Smooth muscle cell (in vitro differentiated cells): ENCODE data around the gene GRB10. TPM values are rescaled to one million over a fixed set of nuclear protein-coding genes. Genes with fewer than 3 reads are reported as not detected.

Experiments
- DNase-seq: peaks from one replicate; lab custom pipeline; 2025; ENCODE audit not compliant: unreplicated experiment; lab: John Stamatoyannopoulos, UW
- H2AFZ ChIP-seq: fragments of 200-600 bp; sonication (generic); 2 replicates; pipeline ENCODE4 v1.6.0; 2016; ENCODE audit warnings: antibody characterized with exemption, low read depth, mild to moderate bottlenecking
- H3F3A ChIP-seq: fragments of 200-600 bp; sonication (generic); 2 replicates; pipeline ENCODE4 v1.6.0; 2017; ENCODE audit warnings: antibody characterized with exemption, low read depth
- H3K27ac ChIP-seq: fragments of 200-600 bp; sonication (generic); 2 replicates; pipeline ENCODE4 v1.5.1; 2016; ENCODE audit warnings: low read depth, mild to moderate bottlenecking
- H3K27me3 ChIP-seq: fragments of 200-600 bp; sonication (generic); 2 replicates; pipeline ENCODE4 v1.6.1; 2016; ENCODE audit warnings: low read depth, mild to moderate bottlenecking
- H3K36me3 ChIP-seq: fragments of 200-600 bp; sonication (generic); 2 replicates; pipeline ENCODE4 v1.5.1; 2016; ENCODE audit warnings: low read depth
- H3K4me1 ChIP-seq: fragments of 200-600 bp; sonication (generic); 2 replicates; pipeline ENCODE4 v1.5.1; 2016; ENCODE audit warnings: low read depth
- H3K4me2 ChIP-seq: fragments of 200-600 bp; sonication (generic); 2 replicates; pipeline ENCODE4 v1.6.0; 2016; ENCODE audit warnings: mild to moderate bottlenecking
- H3K4me3 ChIP-seq: fragments of 200-600 bp; sonication (generic); 2 replicates; pipeline ENCODE4 v1.5.1; 2016; ENCODE audit warnings: mild to moderate bottlenecking
- H3K79me2 ChIP-seq: fragments of 200-600 bp; sonication (generic); 2 replicates; pipeline ENCODE4 v1.6.0; 2016; ENCODE audit warnings: low read depth, mild to moderate bottlenecking
- H3K9ac ChIP-seq: fragments of 200-600 bp; sonication (generic); 2 replicates; pipeline ENCODE4 v1.6.0; 2016; ENCODE audit warnings: low read depth
- H3K9me3 ChIP-seq: fragments of 200-600 bp; sonication (generic); replicated peaks from 2 replicates; pipeline ENCODE4 v1.5.1; 2016; ENCODE audit warnings: low read depth
- H4K20me1 ChIP-seq: fragments of 200-600 bp; sonication (generic); 2 replicates; pipeline ENCODE4 v1.6.0; 2016; ENCODE audit warnings: low read depth
- CTCF ChIP-seq: fragments of 200-600 bp; sonication (generic); IDR thresholded peaks from 2 replicates; pipeline ENCODE4 v1.5.1; 2017; ENCODE audit warnings: borderline replicate concordance, mild to moderate bottlenecking, antibody characterized with exemption; ENCODE audit not compliant: insufficient read depth, poor library complexity, severe bottlenecking
- WGBS: methylation state at CpG from one replicate; pipeline ENCODE4 v1.1.7; 2016; ENCODE audit warnings: low lambda C conversion rate; 5-methylcytosine and 5-hydroxymethylcytosine counted together
- polyA plus RNA-seq: library from polyadenylated mRNA; unstranded; fragments of >200 nt; fragmentation: Nextera tagmentation; extraction: Ambion mirVana; gene quantifications from 2 replicates; pipeline ENCODE4 v1.2.1, GENCODE V29; 2016
- total RNA-seq: library from RNA; depleted of rRNA; stranded (reverse); fragments of >200 nt; gene quantifications from 2 replicates; pipeline ENCODE4 v1.2.3, GENCODE V29; 2014

GRB10 gene
- total and polyA plus RNA-seq, 2 experiments from 2014 or later = 18.0 to 20.1 TPM

GRCh38 chr7:50674896-50675835, 107.5 kb downstream of the GRB10 start:
- no peak overlapping the region for H3K27ac ChIP-seq
- H3K27me3 ChIP-seq = no peaks in the 10 kb centered on the region
- H3K9me3 ChIP-seq = no peaks in the 10 kb centered on the region
- no peaks in the 10 kb centered on the region for H3K4me1 ChIP-seq
- 92% methylated on average over 11 of the region's 11 CpGs for WGBS
- DNase-seq = no peak
- peaks cover 84% of the 10 kb centered on the region for H4K20me1 ChIP-seq
- H3F3A ChIP-seq = no peaks in the 10 kb centered on the region
- no peak overlapping the region for H3K9ac ChIP-seq
- TF ChIP-seq CTCF = no peak
- peaks cover 15% of the 10 kb centered on the region for H3K79me2 ChIP-seq
- H3K36me3 ChIP-seq = no peaks in the 10 kb centered on the region
- no peak overlapping the region for H3K4me3 ChIP-seq
- no peak overlapping the region for H2AFZ ChIP-seq
- H3K4me2 ChIP-seq = no peak overlapping the region

- Histone ChIP-seq H2AFZ (no peak overlapping the region), H3K27ac (no peak overlapping the region), H3K36me3 (no peaks in the 10 kb centered on the region), H3K9ac (no peak overlapping the region), H3K79me2 (peaks cover 19% of the 10 kb centered on the region), H3K9me3 (no peaks in the 10 kb centered on the region), H3K4me1 (no peaks in the 10 kb centered on the region), H3F3A (no peaks in the 10 kb centered on the region), H3K27me3 (no peaks in the 10 kb centered on the region), H3K4me3 (no peak overlapping the region), H3K4me2 (no peak overlapping the region), H4K20me1 (peaks cover 75% of the 10 kb centered on the region)
- 97% methylated on average over 10 of the region's 10 CpGs for WGBS
- TF ChIP-seq CTCF = no peak
- no peak for DNase-seq
Measured at GRCh38 chr7:50674299-50674698, 108.4 kb downstream of the GRB10 start.

- Histone ChIP-seq H3K9ac (no peak overlapping the region), H4K20me1 (peaks cover 74% of the 10 kb centered on the region), H3K36me3 (no peaks in the 10 kb centered on the region), H3K79me2 (peaks cover 20% of the 10 kb centered on the region), H3K9me3 (no peaks in the 10 kb centered on the region), H3K4me2 (no peak overlapping the region), H3K4me1 (no peaks in the 10 kb centered on the region), H3K4me3 (no peak overlapping the region), H3F3A (no peaks in the 10 kb centered on the region), H3K27ac (no peak overlapping the region), H2AFZ (no peak overlapping the region), H3K27me3 (no peaks in the 10 kb centered on the region)
- TF ChIP-seq CTCF = no peak
- no peak for DNase-seq
- WGBS = 94% methylated on average over 10 of the region's 10 CpGs
Measured at GRCh38 chr7:50673096-50673495, 109.6 kb downstream of the GRB10 start.
